ENCODE results near the gene COPS3. TPM values are rescaled to one million over a fixed set of nuclear protein-coding genes. Genes with fewer than 3 reads are reported as not detected.

The COPS3 gene
- total and polyA plus RNA-seq, 2 of the 8 experiments (the other 6 are each of a cell fraction or from before 2014, with no cell fraction given): 82.9 to 110 TPM

GRCh38 chr17:17298108-17298507 is 17.1 kb upstream of the COPS3 start (continued):
- TF ChIP-seq CHD7 (IDR thresholded peaks at IDR 0.05; ENCODE audit: insufficient replicate concordance, low read length) (no peak), EP300 (IDR thresholded peaks at IDR 0.05; ENCODE audit: borderline replicate concordance in 1 of 2, low read depth in 2 of 2, low read length in 2 of 2) (no peak), CBX5 (IDR thresholded peaks at IDR 0.05; ENCODE audit: low read depth, low read length) (no peak), BACH1 (IDR thresholded peaks at IDR 0.05; ENCODE audit: low read length) (no peak), GTF2F1 (IDR thresholded peaks at IDR 0.05; ENCODE audit: borderline replicate concordance, low read depth, low read length) (no peak), MAFK (IDR thresholded peaks at IDR 0.05; ENCODE audit: low read depth, low read length) (no peak), SIN3A (conservative IDR thresholded peaks at IDR 0.05 in 1 of 2, IDR thresholded peaks at IDR 0.05 in 1 of 2; ENCODE audit: low read depth in 1 of 2, low read length in 2 of 2) (no peak), RBBP5 (IDR thresholded peaks at IDR 0.05; ENCODE audit: borderline replicate concordance, low read depth, low read length) (no peak), RAD21 (IDR thresholded peaks at IDR 0.05 in 1 of 2, conservative IDR thresholded peaks at IDR 0.05 in 1 of 2; ENCODE audit: low read depth in 2 of 2, low read length in 2 of 2) (no peak), EZH2 (IDR thresholded peaks at IDR 0.05; ENCODE audit: low read depth, low read length, severe bottlenecking) (no peak)
